ENCODE data around the gene PCNX1. TPM values are rescaled to one million over a fixed set of nuclear protein-coding genes. Genes with fewer than 3 reads are reported as not detected.
A peak's percentile ranks its signal among the peaks of the same experiment; 100 is the strongest.

Gene PCNX1
- total and polyA plus RNA-seq, 12 donors = 4.5 to 66.6 (median 47.7) TPM

DNA sequence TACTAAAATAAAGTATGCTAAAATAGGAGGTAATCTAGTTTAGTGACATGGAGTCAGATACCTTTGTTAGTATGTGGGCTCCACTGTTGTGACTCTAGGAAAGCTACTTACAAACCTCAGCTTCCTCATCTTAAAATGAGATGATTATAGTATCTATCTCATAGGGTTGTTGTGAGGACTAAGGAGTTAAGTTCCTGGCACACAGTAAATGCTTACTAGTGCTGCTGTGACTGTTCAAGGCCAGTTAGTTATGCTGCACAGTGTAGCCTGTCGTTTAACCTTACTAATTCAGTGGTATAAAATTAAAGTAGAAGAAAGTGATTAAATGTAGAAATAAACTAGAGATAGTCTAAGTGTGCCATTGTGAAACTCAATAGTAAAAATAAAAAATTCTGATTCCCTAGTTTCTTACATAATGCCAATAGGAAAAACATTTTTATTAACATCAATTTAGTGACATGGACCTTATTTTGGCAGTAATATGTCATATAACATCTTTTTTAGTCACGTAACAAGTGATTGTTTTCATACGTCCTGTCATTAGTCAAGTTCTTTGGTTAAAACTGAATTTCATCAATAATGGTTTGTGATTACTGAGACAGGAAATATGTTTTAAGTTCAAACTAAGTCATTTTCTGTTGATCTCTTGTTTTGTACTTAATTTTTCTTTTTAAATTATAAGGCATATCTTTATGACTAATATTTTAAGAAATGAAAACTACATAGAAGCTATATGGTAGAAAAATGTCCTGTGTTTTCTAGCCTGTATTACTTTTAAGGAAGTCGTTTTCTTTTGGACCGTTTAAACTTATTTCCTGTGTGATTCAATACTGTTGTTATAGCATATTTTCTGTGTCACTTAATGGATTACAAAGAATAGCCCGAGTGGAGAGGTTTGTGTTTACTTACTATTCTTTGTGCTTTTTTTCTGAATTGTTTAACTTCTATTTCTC, 74.0 kb downstream of the PCNX1 start:
- peaks cover 0 to 51% (median 26%) of the 10 kb centered on the region in 9 donors for H3K4me1 ChIP-seq
- DNase-seq (no peak), ATAC-seq (peak in 6 of 8 donors; percentile 43 to 77 (median 60))
- no peaks in the 10 kb centered on the region for H3K9me3 ChIP-seq
- no peaks in the 10 kb centered on the region for H3K27me3 ChIP-seq
- TF ChIP-seq, protein P1, sequence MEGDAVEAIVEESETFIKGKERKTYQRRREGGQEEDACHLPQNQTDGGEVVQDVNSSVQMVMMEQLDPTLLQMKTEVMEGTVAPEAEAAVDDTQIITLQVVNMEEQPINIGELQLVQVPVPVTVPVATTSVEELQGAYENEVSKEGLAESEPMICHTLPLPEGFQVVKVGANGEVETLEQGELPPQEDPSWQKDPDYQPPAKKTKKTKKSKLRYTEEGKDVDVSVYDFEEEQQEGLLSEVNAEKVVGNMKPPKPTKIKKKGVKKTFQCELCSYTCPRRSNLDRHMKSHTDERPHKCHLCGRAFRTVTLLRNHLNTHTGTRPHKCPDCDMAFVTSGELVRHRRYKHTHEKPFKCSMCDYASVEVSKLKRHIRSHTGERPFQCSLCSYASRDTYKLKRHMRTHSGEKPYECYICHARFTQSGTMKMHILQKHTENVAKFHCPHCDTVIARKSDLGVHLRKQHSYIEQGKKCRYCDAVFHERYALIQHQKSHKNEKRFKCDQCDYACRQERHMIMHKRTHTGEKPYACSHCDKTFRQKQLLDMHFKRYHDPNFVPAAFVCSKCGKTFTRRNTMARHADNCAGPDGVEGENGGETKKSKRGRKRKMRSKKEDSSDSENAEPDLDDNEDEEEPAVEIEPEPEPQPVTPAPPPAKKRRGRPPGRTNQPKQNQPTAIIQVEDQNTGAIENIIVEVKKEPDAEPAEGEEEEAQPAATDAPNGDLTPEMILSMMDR (IDR thresholded peaks at IDR 0.05) = no peak
- 41 to 46% methylated on average over 6 of the region's 6 CpGs for WGBS, 2 donors
- peaks cover 0 to 43% (median 20%) of the 10 kb centered on the region in 9 donors for H3K36me3 ChIP-seq
- intact Hi-C loops (cut with DNase I) = no loop called here
- peak overlapping the region in 4 of 10 donors; percentile 21 to 74 (median 38) for H3K27ac ChIP-seq
- H3K4me3 ChIP-seq = peak overlapping the region in 1 of 10 donors; percentile 13

DNA sequence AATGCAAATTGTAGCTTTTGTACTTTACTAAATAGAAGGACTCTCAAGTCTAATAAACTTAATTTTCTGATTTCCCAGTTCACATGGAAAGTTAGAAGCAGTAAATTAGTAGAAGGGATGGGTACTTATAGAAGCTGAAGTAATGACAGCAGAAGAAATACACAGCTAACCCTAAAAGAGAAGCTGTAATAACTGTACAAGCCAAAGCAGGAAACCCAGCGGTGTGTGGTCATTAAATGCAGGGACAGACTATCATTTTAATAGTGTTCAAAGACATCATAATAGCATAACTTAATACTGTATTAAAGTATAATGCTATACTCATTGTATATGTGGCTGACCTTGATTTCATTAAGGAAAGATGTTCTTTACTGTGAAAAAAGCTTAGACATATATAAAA, 74.9 kb downstream of the PCNX1 start:
- Histone ChIP-seq H3K36me3 (peaks cover 0 to 34% (median 14%) of the 10 kb centered on the region in 9 donors), H3K9me3 (no peaks in the 10 kb centered on the region), H3K27ac (peak overlapping the region in 2 of 10 donors; percentile 23 to 74), H3K4me1 (peaks cover 0 to 60% (median 32%) of the 10 kb centered on the region in 9 donors), H3K4me3 (peak overlapping the region in 1 of 10 donors; percentile 13), H3K27me3 (no peaks in the 10 kb centered on the region)
- intact Hi-C loops (cut with DNase I) = no loop called here
- WGBS, 2 donors = 73 to 78% methylated on average over 1 of the region's 1 CpG
- DNase-seq (no peak), ATAC-seq (peak in 1 of 8 donors; percentile 48)
- TF ChIP-seq, protein P1 (IDR thresholded peaks at IDR 0.05) = no peak

DNA sequence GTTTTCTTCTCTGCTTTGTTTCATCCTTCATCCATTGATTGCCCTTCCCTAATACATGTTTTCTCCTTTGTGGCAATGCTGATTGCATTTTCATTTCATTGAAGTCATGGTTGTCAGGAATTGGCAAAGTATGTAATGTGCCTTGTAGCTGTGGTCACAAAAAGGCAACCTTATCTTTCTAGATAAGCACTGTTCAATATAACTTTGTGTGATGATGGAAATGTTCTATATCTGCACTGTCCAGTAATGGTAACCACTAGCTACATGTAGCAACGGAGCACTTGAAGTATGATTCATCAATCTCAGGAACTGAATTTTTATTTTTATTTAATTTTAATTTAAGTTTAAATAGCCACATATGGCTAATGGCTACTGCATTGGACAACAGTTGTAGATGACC, 79.8 kb downstream of the PCNX1 start:
- Histone ChIP-seq H3K27me3 (no peaks in the 10 kb centered on the region), H3K27ac (peak overlapping the region in 6 of 10 donors; percentile 4 to 48 (median 27)), H3K4me3 (no peak overlapping the region), H3K36me3 (peaks cover 0 to 35% (median 0%) of the 10 kb centered on the region in 9 donors), H3K9me3 (no peaks in the 10 kb centered on the region), H3K4me1 (peaks cover under 1 to 52% (median 24%) of the 10 kb centered on the region in 9 donors)
- ATAC-seq = peak in 5 of 8 donors; percentile 61 to 95 (median 89)
- intact Hi-C loops (cut with DNase I) = no loop called here
- WGBS, 2 donors = 42 to 56% methylated on average over 1 of the region's 1 CpG
- TF ChIP-seq, protein P1 (IDR thresholded peaks at IDR 0.05) = no peak
- DNase-seq = no peak

DNA sequence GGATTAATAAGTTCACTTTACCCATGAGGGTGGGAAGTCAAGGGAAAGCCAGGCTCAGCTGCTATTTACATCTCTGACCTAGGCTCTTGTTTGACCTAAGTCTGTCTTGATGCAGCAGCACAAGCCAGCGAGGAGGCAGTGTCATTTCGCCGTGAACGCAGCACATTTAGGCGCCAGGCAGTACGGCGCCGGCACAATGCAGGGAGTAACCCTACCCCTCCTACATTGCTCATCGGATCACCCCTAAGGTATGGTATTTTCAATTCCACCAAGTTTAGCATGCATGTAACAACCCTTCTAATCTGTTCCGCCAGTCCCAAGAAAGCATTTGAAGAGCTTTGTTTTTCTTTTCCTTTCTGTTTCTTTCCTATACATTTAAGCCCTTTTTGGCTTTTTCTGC, 81.2 kb downstream of the PCNX1 start:
- H3K9me3 ChIP-seq = no peaks in the 10 kb centered on the region
- peak in 5 of 8 donors; percentile 43 to 69 (median 59) for ATAC-seq
- intact Hi-C loops (cut with DNase I) = no loop called here
- peak overlapping the region in 2 of 10 donors; percentile 22 to 36 for H3K27ac ChIP-seq
- H3K4me1 ChIP-seq = peaks cover 0 to 41% (median 23%) of the 10 kb centered on the region in 9 donors
- H3K4me3 ChIP-seq = peak overlapping the region in 1 of 10 donors; percentile 15
- no peak for DNase-seq
- 80 to 85% methylated on average over 10 of the region's 10 CpGs for WGBS, 2 donors
- H3K27me3 ChIP-seq = no peaks in the 10 kb centered on the region
- H3K36me3 ChIP-seq = peaks cover 0 to 42% (median 0%) of the 10 kb centered on the region in 9 donors
- TF ChIP-seq, protein P1 (IDR thresholded peaks at IDR 0.05) = no peak
